Endothelial cell of umbilical vein (primary cell): Measurements from ENCODE around the gene FAM163A. TPM values are rescaled to one million over a fixed set of nuclear protein-coding genes. Genes with fewer than 3 reads are reported as not detected.

Experiments used
- BruUV-seq: library from RNA; stranded (reverse); fragments of 400-500 nt; replicated peaks from 2 replicates; lab custom pipeline; 2021; lab: Mats Ljungman, UMichigan
- CTCF ChIA-PET: fragments of 300-600, 350-600 bp; sonication (Branson Sonifier 250); formaldehyde crosslinking; loops from one replicate; lab custom pipeline; 2021; ENCODE audit warnings: antibody characterized with exemption, inconsistent platforms; lab: Charles Lee
- POLR2A ChIA-PET: fragments of 300-600, 350-600 bp; sonication (Branson Sonifier 250); formaldehyde crosslinking; loops from one replicate; lab custom pipeline; 2021; ENCODE audit warnings: antibody characterized with exemption, inconsistent platforms; lab: Charles Lee
- DNase-seq: peaks from one replicate; pipeline ENCODE4 v3.0.0-alpha.2; 2011; ENCODE audit warnings: low read depth, low spot score
- FAIRE-seq: peaks from 2 replicates; lab custom pipeline; 2011; peaks lifted over from hg19 to GRCh38; lab: Jason Lieb, UNC
- H2AFZ ChIP-seq: 2 replicates; pipeline ENCODE4 v1.6.0; 2012; ENCODE audit warnings: low read depth, low read length, control low read depth, inconsistent platforms
- H3K27ac ChIP-seq: 2 replicates; pipeline ENCODE4 v1.5.1; 2011; ENCODE audit warnings: low read depth, mild to moderate bottlenecking, control low read depth, low read length, moderate library complexity; ENCODE audit not compliant: insufficient read depth
- H3K27me3 ChIP-seq, 2 experiments: 2 replicates each; pipeline versions ENCODE4 v1.6.0 to v1.6.1; 2011; ENCODE audit warnings: low read length in 2 of 2, mixed read lengths in 1 of 2; ENCODE audit not compliant: control insufficient read depth in 2 of 2, insufficient read depth in 2 of 2
- H3K36me3 ChIP-seq, 2 experiments: 2 replicates in 1 of 2; 3 replicates in 1 of 2; pipeline ENCODE4 v1.5.1; 2011; ENCODE audit warnings: low read length in 2 of 2, mild to moderate bottlenecking in 1 of 2, moderate library complexity in 1 of 2; ENCODE audit not compliant: control insufficient read depth in 2 of 2, insufficient read depth in 2 of 2; ENCODE audit errors: extremely low read depth in 1 of 2
- H3K4me1 ChIP-seq: 3 replicates; pipeline ENCODE4 v1.5.1; 2011; ENCODE audit warnings: mild to moderate bottlenecking, low read length; ENCODE audit not compliant: control insufficient read depth, insufficient read depth; ENCODE audit errors: extremely low read depth
- H3K4me2 ChIP-seq: 2 replicates; pipeline ENCODE4 v1.6.1; 2011; ENCODE audit warnings: low read length, control low read depth, mixed read lengths; ENCODE audit not compliant: insufficient read depth
- H3K4me3 ChIP-seq, 3 experiments: fragments of 200-600 bp in 1 of 3; sonication (generic), shearing (Covaris generic) in 1 of 3; replicated peaks in 1 of 3; 2 replicates each; pipeline ENCODE4 v1.5.1; 2011 to 2016; ENCODE audit warnings: control low read depth in 3 of 3, low read length in 3 of 3, mild to moderate bottlenecking in 2 of 3, inconsistent platforms in 1 of 3, low read depth in 1 of 3, moderate library complexity in 1 of 3; ENCODE audit not compliant: insufficient read depth in 1 of 3
- H3K79me2 ChIP-seq: 2 replicates; pipeline ENCODE4 v1.6.0; 2012; ENCODE audit warnings: low read length, inconsistent platforms; ENCODE audit not compliant: control insufficient read depth, insufficient read depth
- H3K9ac ChIP-seq: replicated peaks from 2 replicates; pipeline ENCODE3; 2011; ENCODE audit warnings: low read length, control low read depth; ENCODE audit not compliant: insufficient read depth; ENCODE audit errors: extremely low read depth
- H3K9me1 ChIP-seq: replicated peaks from 3 replicates; pipeline ENCODE4 v1.6.0; 2011; ENCODE audit warnings: mild to moderate bottlenecking, low read length; ENCODE audit not compliant: control insufficient read depth, insufficient read depth; ENCODE audit errors: extremely low read depth
- H3K9me3 ChIP-seq: replicated peaks from 2 replicates; pipeline ENCODE4 v1.5.1; 2012; ENCODE audit warnings: low read length, inconsistent platforms; ENCODE audit not compliant: control insufficient read depth, insufficient read depth
- H4K20me1 ChIP-seq: replicated peaks from 2 replicates; pipeline ENCODE3; 2011; ENCODE audit warnings: mild to moderate bottlenecking, low read length; ENCODE audit not compliant: control insufficient read depth, insufficient read depth; ENCODE audit errors: extremely low read depth
- EZH2 ChIP-seq: IDR thresholded peaks from 2 replicates; pipeline ENCODE4 v1.6.1; 2012; ENCODE audit warnings: borderline replicate concordance, low read depth, mild to moderate bottlenecking, moderate library complexity, low read length, inconsistent platforms; ENCODE audit not compliant: severe bottlenecking
- FOS ChIP-seq: IDR thresholded peaks from 2 replicates; pipeline ENCODE4 v1.6.1; 2011; ENCODE audit warnings: mild to moderate bottlenecking, low read length, moderate library complexity, borderline replicate concordance; ENCODE audit not compliant: insufficient read depth
- GATA2 ChIP-seq: IDR thresholded peaks from 2 replicates; pipeline ENCODE4 v1.7.0; 2011; ENCODE audit warnings: low read depth, mild to moderate bottlenecking, moderate library complexity, mixed read lengths, low read length; ENCODE audit not compliant: insufficient read length, insufficient read depth
- JUN ChIP-seq: IDR thresholded peaks from 2 replicates; pipeline ENCODE4 v1.6.1; 2011; ENCODE audit warnings: borderline replicate concordance, low read depth; ENCODE audit not compliant: insufficient read length, insufficient read depth
- MYC ChIP-seq: IDR thresholded peaks from one replicate; pipeline ENCODE4 v1.6.1; 2011; ENCODE audit warnings: mild to moderate bottlenecking, low read depth, low read length
- POLR2A ChIP-seq: IDR thresholded peaks from 2 replicates; pipeline ENCODE4 v1.6.1; 2012; ENCODE audit warnings: low read depth, mild to moderate bottlenecking, control low read depth, low read length
- POLR2AphosphoS5 ChIP-seq: IDR thresholded peaks from 2 replicates; pipeline ENCODE4 v1.6.1; 2012; ENCODE audit warnings: low read depth, mild to moderate bottlenecking, control low read depth, low read length, moderate library complexity; ENCODE audit not compliant: insufficient read depth
- dilution Hi-C: fragments of 300-500 bp; cut with MboI; formaldehyde crosslinking; loops from one replicate; pipeline ENCODE4 v1.15.0; 2019; ENCODE audit warnings: low sequenced_read_pairs; ENCODE audit not compliant: extremely low pct_ligation_motif_present
- intact Hi-C: fragments of 100-400 bp; cut with micrococcal nuclease; formaldehyde crosslinking; loops from one replicate; pipeline ENCODE4 v1.10.0; 2022
- polyA plus RNA-seq, 4 experiments: library from polyadenylated mRNA; depleted of rRNA in 3 of 4; stranded (reverse) in 3 of 4; unstranded in 1 of 4; fragments of >200 nt; gene quantifications; 2 replicates each; pipeline versions ENCODE4 v1.2.1 to v1.2.3, GENCODE V29; 2011 to 2012; ENCODE audit warnings: missing spikeins in 1 of 4
- total RNA-seq: library from RNA; stranded (reverse); gene quantifications from 2 replicates; pipeline ENCODE4 v1.2.3, GENCODE V29; 2021
- TF ChIP-seq, protein P1 (sequence below), 2 donors: IDR thresholded peaks; 1 replicate in 1 of 2; 2 replicates in 1 of 2; pipeline ENCODE4 v1.5.1; 2011; ENCODE audit warnings: low read length in 2 of 2, mild to moderate bottlenecking in 2 of 2, moderate library complexity in 2 of 2, control low read depth in 1 of 2, inconsistent platforms in 1 of 2, low read depth in 1 of 2; ENCODE audit not compliant: insufficient read depth in 1 of 2; ENCODE audit errors: extremely low read depth in 1 of 2
- TF ChIP-seq, protein P2 (sequence below): IDR thresholded peaks from 2 replicates; pipeline ENCODE4 v1.6.1; 2011; ENCODE audit not compliant: insufficient read depth, insufficient read length

Gene FAM163A
- total and polyA plus RNA-seq, 2 donors (not counting 3 experiments of a cell fraction or from before 2014, with no cell fraction given), result not detected

DNA sequence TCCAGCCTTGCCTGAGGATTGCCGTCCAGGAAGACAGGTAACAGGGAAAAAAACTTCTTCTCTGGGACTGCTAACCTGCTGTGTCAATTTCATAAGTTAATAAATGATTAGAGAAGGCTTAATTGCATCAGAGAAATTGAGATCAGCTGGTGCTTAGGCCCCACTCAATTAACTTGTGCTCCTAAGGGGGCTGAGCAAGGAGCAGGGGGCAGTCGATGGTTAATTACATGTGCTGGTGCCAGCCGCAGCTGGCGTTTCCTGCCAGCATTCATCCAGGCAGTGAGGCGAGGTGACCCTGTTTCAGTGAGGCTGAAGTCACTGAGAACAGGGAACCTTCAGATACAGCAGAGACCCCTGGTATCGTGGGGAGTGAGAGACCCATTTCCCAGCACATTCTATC is 60.0 kb downstream of the FAM163A start:
- dilution Hi-C loops (no loop called here), intact Hi-C loops (no loop called here)
- Histone ChIP-seq H3K4me3 (no peak overlapping the region), H3K27ac (no peak overlapping the region), H3K27me3 (peaks cover 6 to 11% of the 10 kb centered on the region in 2 experiments), H3K9me1 (no peaks in the 10 kb centered on the region), H3K4me1 (no peaks in the 10 kb centered on the region), H3K9me3 (no peaks in the 10 kb centered on the region), H3K4me2 (no peak overlapping the region), H3K79me2 (no peaks in the 10 kb centered on the region), H2AFZ (no peak overlapping the region), H3K36me3 (no peaks in the 10 kb centered on the region), H3K9ac (no peak overlapping the region), H4K20me1 (no peaks in the 10 kb centered on the region)
- FAIRE-seq, result no peak
- no TSS peak for BruUV-seq
- ChIA-PET POLR2A (no interaction called here), CTCF (interaction anchor here (2.3 to 20.1 kb wide), 2 partner anchors 12 to 94 kb away, joined by 19 to 1591 read pairs; no protein-coding TSS in a partner anchor)
- TF ChIP-seq POLR2AphosphoS5 (no peak), POLR2A (no peak), FOS (no peak), MYC (no peak), JUN (no peak), GATA2 (no peak), EZH2 (no peak)
- TF ChIP-seq, protein P1, sequence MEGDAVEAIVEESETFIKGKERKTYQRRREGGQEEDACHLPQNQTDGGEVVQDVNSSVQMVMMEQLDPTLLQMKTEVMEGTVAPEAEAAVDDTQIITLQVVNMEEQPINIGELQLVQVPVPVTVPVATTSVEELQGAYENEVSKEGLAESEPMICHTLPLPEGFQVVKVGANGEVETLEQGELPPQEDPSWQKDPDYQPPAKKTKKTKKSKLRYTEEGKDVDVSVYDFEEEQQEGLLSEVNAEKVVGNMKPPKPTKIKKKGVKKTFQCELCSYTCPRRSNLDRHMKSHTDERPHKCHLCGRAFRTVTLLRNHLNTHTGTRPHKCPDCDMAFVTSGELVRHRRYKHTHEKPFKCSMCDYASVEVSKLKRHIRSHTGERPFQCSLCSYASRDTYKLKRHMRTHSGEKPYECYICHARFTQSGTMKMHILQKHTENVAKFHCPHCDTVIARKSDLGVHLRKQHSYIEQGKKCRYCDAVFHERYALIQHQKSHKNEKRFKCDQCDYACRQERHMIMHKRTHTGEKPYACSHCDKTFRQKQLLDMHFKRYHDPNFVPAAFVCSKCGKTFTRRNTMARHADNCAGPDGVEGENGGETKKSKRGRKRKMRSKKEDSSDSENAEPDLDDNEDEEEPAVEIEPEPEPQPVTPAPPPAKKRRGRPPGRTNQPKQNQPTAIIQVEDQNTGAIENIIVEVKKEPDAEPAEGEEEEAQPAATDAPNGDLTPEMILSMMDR (IDR thresholded peaks at IDR 0.05; ENCODE audit: extremely low read depth in 1 of 2, insufficient read depth in 1 of 2, low read depth in 1 of 2, low read length in 2 of 2), result no peak
- TF ChIP-seq, protein P2, sequence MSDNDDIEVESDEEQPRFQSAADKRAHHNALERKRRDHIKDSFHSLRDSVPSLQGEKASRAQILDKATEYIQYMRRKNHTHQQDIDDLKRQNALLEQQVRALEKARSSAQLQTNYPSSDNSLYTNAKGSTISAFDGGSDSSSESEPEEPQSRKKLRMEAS, result no peak
- DNase-seq, result no peak
